HG03354 (cell line): ENCODE data around the gene CXCR1.
"Not testable (repeated sequence)": the region's sequence is repeated elsewhere in the genome, so short reads cannot be mapped to it uniquely, and the experiment has no call there.

Experiments used
- ATAC-seq: cut with Tn5 transposase; IDR thresholded peaks from one replicate; pipeline ENCODE4 v1.9.1; 2021; ENCODE audit warnings: mild to moderate bottlenecking; ENCODE audit not compliant: unreplicated experiment, poor library complexity, severe bottlenecking

The CXCR1 gene

DNA sequence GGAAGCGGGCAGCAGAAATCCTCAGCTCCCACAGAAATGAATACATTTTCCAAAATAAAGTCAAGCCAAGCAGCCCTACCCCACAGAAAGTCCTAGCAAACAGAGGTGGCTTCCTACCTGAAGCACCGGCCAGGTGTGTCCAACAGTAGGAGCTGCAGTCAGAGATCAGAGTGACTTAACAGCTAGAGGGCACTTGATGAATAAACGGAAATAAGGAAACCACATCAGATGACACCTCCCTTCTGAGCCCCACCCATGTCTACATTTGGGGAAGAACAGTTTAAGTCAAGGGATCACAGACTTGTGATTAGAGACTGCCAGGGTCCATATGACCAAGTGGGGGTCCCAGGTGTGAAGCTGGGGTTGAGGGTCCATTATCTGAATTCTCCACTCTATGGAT lies at the start of gene CXCR1:
CXCR1 (minus strand) TSS at position 172 of the 400 bp plus-strand sequence. CDS start 1,751 bp downstream, outside the sequence.
- ATAC-seq = no peak

DNA sequence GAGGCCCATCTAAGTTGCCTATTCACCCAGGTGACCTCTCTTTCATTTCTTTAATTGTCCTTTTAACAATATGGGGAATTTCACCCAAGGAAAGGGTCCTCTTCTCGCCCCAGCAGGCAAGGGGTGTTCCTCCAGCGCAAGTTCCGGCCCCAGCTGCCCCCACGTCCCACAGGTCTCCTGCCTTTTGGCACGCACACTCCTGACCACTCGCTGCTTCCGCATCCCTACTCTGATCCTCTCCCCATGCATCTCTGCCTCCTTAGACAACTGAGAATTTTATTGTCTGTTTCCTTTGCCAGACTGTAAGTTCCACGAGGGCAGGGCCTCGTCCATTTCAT lies 49.5 kb upstream of the CXCR1 start:
- ATAC-seq = no peak

GRCh38 chr2:218214116-218214515 lies 47.4 kb upstream of the CXCR1 start:
- ATAC-seq = no peak

DNA sequence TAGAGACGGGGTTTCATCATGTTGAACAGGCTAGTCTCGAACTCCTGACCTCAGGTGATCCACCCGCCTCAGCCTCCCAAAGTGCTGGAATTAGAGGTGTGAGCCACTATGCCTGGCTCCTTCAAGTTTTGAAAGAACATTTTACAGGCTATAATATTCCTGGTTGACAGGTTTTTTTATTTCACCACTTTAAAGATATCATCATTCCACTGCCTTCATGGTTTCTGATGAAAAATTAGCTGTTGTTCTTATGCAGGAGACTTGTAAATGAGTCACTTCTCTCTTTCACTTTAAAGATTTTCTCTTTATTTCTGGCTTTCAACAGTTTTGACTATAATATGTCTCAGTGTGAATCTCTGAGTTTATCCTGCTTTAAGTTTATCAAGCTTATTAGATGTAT lies 42.3 kb upstream of the CXCR1 start:
- no peak for ATAC-seq

GRCh38 chr2:218202266-218202665 lies 35.5 kb upstream of the CXCR1 start:
- no peak for ATAC-seq

- no peak for ATAC-seq
Measured at GRCh38 chr2:218196974-218197373, 30.2 kb upstream of the CXCR1 start.

DNA sequence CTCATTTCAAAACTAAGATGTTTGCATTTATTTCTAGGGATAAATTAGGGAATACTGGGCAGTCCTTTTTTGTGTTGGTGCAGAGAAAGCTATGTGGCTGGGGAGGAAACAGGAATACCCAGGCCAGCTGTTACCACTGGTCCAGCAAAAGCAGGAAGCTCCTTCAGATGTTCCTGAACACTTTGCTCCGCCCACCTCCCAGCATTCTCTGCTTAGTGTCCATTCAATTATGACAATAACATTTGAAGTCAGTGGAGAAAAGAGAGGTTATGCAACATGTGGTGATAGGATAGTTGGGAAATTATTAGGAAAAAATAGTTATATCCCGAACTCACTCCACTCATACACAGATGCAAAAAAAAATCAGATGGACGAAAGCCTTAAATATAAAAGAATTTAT lies 28.1 kb upstream of the CXCR1 start:
- no peak for ATAC-seq

DNA sequence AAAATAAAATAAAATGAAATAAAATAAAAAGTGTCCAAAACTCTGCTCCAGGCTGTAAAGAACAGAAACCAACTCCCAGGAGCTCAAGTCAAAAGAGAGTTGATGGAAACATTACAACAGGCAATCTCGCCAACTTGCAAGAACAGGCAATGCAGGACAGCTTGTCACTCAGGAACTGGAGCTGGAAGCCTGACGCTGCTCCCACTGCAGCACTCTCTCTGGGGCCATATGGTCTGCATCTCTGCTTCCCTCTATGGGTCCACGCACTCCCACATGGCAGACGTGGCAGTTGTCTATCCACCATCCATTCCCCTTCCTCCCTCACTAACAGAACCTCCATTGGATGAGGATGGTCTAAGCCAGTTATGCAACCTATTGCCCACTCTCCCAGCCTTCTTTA lies 26.9 kb upstream of the CXCR1 start:
- no peak for ATAC-seq

GRCh38 chr2:218192902-218193430 lies 26.2 kb upstream of the CXCR1 start:
- no peak for ATAC-seq

GRCh38 chr2:218188528-218188927 lies 21.8 kb upstream of the CXCR1 start:
- ATAC-seq = no peak

GRCh38 chr2:218187296-218188015 lies 20.7 kb upstream of the CXCR1 start:
- ATAC-seq = no peak

GRCh38 chr2:218186876-218187275 lies 20.1 kb upstream of the CXCR1 start:
- ATAC-seq = no peak

DNA sequence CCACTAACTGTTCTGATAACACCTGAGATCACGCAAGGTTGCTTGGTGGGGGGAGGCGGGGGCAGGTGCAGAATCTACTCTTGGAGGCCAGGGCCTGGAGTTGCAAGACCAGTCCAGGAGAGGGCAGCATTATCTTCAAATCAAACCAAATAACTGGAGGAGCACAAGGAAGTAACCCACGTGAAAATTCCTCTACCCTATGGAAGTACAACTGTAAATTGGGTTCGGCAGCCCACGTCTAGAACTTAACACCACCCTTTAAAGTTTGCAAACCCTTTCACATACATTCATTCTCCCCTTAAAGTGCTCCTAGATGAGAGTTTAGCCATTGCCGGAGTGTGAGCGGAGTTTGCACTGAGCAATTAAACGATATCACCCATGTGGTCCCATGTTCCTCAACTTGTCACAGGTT lies 19.6 kb upstream of the CXCR1 start:
- peak; percentile 69 for ATAC-seq

DNA sequence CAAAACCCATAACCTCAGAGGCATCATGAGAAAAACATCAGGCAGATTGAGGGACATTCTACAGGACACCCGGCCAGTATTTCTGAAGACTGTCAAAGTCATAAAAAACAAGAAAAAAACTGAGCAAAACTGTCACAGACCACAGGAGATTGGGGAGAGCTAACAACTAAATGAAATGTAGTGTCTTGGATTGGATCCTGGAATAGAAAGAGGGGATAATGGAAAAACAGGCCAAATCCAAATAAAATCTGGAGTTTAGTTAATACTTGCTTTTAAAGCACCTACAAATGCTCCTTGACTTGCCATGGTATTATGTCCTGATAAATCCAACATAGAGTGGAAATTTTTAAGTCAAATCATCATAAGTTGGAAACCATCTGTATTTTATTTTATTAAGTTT lies 17.6 kb upstream of the CXCR1 start:
- no peak for ATAC-seq

DNA sequence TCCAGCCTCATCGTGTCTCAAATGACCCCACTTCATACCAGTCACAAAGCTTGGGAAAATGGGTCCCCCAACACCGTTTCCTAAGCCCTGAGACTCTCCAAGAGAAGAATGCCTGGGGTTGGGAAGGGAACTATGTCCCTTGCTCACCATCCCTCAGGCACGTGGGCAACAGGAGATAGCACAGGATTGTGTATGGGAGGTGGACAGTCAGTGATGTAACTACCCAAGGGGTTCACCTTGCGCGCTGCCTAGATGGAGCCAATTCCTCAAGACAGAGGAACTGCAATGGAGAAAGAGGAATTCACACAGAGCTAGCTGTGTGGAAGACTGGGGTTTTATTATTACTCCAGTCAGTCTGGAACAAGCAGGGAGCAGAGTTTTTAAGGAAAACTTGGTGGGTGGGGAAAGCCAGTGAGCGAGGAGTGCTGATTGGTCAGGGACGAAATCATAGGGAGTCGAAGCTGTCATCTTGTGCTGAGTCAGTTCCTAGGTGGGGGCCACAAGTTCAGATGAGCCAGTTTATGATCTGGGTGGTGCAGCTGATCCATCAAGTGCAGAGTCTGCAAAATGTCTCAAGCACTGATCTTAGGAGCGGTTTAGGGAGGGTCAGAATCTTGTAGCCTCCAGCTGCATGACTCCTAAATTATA lies 13.8 kb upstream of the CXCR1 start:
- no peak for ATAC-seq

GRCh38 chr2:218179782-218180181 lies 13.0 kb upstream of the CXCR1 start:
- no peak for ATAC-seq

- no peak for ATAC-seq
Measured at GRCh38 chr2:218172845-218173244, 6.1 kb upstream of the CXCR1 start.

DNA sequence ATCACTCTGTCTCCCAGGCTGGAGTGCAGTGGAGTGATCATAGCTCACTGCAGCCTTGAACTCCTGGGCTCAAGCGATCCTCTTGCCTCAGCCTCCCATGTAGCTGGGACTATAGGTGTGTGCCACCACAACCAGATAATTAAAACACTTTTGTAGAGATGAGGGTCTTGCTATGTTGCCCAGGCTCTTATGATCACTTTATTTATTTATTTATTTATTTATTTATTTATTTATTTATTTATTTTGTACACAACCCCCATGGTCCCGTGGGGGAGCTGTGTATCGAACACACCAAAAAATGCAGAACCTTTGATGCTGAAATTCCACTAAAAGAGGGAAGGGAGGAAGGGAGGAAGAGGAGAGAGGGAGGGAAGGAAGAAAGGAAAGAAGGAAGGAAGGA lies 5.0 kb upstream of the CXCR1 start:
- ATAC-seq = not testable (repeated sequence)

DNA sequence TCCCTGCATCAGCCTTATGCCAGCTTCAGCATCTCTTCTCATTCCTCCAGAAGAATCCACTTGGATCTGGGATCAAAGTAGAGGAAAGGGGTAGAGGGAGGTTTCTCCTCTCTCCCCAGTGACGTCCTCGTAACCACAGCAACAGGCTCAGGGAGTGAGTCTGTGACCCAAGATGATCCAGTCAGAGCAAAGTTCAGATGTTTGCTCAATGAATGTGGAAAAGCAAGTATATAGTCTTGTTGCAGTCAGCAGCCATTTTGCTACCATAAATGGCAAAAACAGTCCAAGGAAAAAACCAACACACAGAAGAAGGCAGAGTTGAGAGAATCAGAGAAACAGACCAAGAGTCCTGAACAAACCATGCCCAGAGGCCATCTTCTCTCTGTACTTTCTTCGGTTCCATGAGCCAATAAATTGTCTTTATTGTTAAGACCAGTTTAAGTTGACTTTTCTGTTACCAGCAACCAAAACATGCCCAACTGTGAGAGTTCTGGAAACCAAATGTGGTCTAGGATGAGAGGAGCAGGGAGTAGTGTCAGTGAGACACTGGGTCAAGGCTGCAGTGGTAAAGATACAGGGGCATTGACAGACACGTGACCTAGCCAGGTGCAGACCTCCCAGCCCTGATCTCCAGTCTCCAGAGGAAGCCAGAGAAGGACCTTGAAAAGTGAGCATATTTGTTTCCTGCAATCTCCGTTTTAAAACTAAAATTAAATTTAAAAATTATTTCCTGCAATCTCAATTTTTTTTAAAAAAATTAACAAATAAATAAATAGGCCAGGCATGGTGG lies 3.2 kb upstream of the CXCR1 start:
- ATAC-seq = no peak

- no peak for ATAC-seq
Measured at GRCh38 chr2:218168635-218169462, 2.1 kb upstream of the CXCR1 start.
